ENCODE measurements around the gene SLC35F6. TPM values are rescaled to one million over a fixed set of nuclear protein-coding genes. Genes with fewer than 3 reads are reported as not detected.
A peak's percentile ranks its signal among the peaks of the same experiment; 100 is the strongest.

The SLC35F6 gene
- total RNA-seq, 4 donors from 2014 or later = 20.2 to 47.3 (median 38.2) TPM

GRCh38 chr2:26725521-26725820, 38.6 kb upstream of the SLC35F6 start:
- peaks cover 5 to 53% (median 31%) of the 10 kb centered on the region in 3 donors for H3K4me1 ChIP-seq
- no peaks in the 10 kb centered on the region for H3K9me3 ChIP-seq
- TF ChIP-seq, protein P1, sequence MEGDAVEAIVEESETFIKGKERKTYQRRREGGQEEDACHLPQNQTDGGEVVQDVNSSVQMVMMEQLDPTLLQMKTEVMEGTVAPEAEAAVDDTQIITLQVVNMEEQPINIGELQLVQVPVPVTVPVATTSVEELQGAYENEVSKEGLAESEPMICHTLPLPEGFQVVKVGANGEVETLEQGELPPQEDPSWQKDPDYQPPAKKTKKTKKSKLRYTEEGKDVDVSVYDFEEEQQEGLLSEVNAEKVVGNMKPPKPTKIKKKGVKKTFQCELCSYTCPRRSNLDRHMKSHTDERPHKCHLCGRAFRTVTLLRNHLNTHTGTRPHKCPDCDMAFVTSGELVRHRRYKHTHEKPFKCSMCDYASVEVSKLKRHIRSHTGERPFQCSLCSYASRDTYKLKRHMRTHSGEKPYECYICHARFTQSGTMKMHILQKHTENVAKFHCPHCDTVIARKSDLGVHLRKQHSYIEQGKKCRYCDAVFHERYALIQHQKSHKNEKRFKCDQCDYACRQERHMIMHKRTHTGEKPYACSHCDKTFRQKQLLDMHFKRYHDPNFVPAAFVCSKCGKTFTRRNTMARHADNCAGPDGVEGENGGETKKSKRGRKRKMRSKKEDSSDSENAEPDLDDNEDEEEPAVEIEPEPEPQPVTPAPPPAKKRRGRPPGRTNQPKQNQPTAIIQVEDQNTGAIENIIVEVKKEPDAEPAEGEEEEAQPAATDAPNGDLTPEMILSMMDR (IDR thresholded peaks at IDR 0.05) = no peak
- TF ChIP-seq EP300 (IDR thresholded peaks at IDR 0.05) = no peak
- no peak for TF ChIP-seq POLR2A (IDR thresholded peaks at IDR 0.05)
- H3K27me3 ChIP-seq = no peaks in the 10 kb centered on the region
- no CpG with 5 or more reads among the region's 7 CpGs for WGBS, 2 donors (ENCODE audit: low coverage in 1 of 2)
- no peak for ATAC-seq
- H3K36me3 ChIP-seq = peaks cover 0 to 11% of the 10 kb centered on the region in 2 donors
- no peak overlapping the region for H3K4me3 ChIP-seq
- peak overlapping the region in 2 of 4 donors; percentile 86 for H3K27ac ChIP-seq

DNA sequence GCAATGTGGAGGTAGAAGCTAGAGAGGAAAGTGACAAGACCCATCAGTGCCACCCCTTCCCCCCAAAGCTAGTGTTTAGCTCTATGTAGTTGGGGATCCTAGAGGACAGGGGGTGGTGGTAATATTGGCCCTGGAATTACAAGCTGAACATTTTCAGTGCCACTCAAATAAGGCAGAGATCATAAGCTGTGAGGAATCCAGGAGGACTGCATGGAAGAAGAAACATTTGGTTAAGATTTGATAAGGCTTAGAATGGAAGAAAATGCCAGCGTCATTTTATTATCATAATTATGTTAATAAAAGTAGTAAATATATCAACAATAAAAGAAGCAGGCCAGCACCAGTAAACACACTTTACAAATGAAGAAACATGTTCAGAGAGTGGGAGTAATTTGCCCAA, 37.9 kb upstream of the SLC35F6 start:
- Histone ChIP-seq H3K27ac (no peak overlapping the region), H3K4me1 (peaks cover 5 to 45% (median 23%) of the 10 kb centered on the region in 3 donors), H3K9me3 (no peaks in the 10 kb centered on the region), H3K27me3 (no peaks in the 10 kb centered on the region), H3K4me3 (no peak overlapping the region), H3K36me3 (peaks cover 0 to 11% of the 10 kb centered on the region in 2 donors)
- TF ChIP-seq EP300 (IDR thresholded peaks at IDR 0.05) = no peak
- ATAC-seq = no peak
- WGBS, 2 donors (ENCODE audit: low coverage in 1 of 2) = 46 to 100% methylated on average over 1 of the region's 1 CpG

GRCh38 chr2:26727641-26728561, 36.2 kb upstream of the SLC35F6 start:
- peaks cover 0 to 11% of the 10 kb centered on the region in 2 donors for H3K36me3 ChIP-seq
- 92 to 94% methylated on average over 15 of the region's 101 CpGs for WGBS, 2 donors (ENCODE audit: low coverage in 1 of 2)
- no peaks in the 10 kb centered on the region for H3K27me3 ChIP-seq
- H3K27ac ChIP-seq = no peak overlapping the region
- TF ChIP-seq POLR2A (IDR thresholded peaks at IDR 0.05) = no peak
- no peak for TF ChIP-seq EP300 (IDR thresholded peaks at IDR 0.05)
- no peak for TF ChIP-seq POLR2AphosphoS5 (IDR thresholded peaks at IDR 0.05)
- TF ChIP-seq, protein P1 (IDR thresholded peaks at IDR 0.05) = peak in 1 of 4 experiments; percentile 36
- peaks cover 0 to 29% (median 14%) of the 10 kb centered on the region in 3 donors for H3K4me1 ChIP-seq
- no peaks in the 10 kb centered on the region for H3K9me3 ChIP-seq
- ATAC-seq = no peak
- H3K4me3 ChIP-seq = no peak overlapping the region

- Histone ChIP-seq H3K36me3 (peaks cover 0 to 11% of the 10 kb centered on the region in 2 donors), H3K4me1 (peaks cover 0 to 15% (median 4%) of the 10 kb centered on the region in 3 donors), H3K9me3 (no peaks in the 10 kb centered on the region), H3K4me3 (no peak overlapping the region), H3K27me3 (no peaks in the 10 kb centered on the region), H3K27ac (no peak overlapping the region)
- TF ChIP-seq, protein P1 (IDR thresholded peaks at IDR 0.05) = no peak
- TF ChIP-seq POLR2AphosphoS5 (IDR thresholded peaks at IDR 0.05) (no peak), POLR2A (IDR thresholded peaks at IDR 0.05) (no peak), EP300 (IDR thresholded peaks at IDR 0.05) (no peak)
- 83 to 92% methylated on average over 2 of the region's 2 CpGs for WGBS, 2 donors (ENCODE audit: low coverage in 1 of 2)
- no peak for ATAC-seq
Measured at GRCh38 chr2:26729311-26729710, 34.8 kb upstream of the SLC35F6 start.

GRCh38 chr2:26730549-26731344, 33.3 kb upstream of the SLC35F6 start:
- ATAC-seq = no peak
- TF ChIP-seq POLR2AphosphoS5 (IDR thresholded peaks at IDR 0.05) = no peak
- TF ChIP-seq, protein P1 (IDR thresholded peaks at IDR 0.05) = no peak
- no peak for TF ChIP-seq POLR2A (IDR thresholded peaks at IDR 0.05)
- TF ChIP-seq EP300 (IDR thresholded peaks at IDR 0.05) = no peak
- WGBS, 2 donors (ENCODE audit: low coverage in 1 of 2) = 68 to 100% methylated on average over 1 to 5 of the region's 19 CpGs
- no peak overlapping the region for H3K27ac ChIP-seq
- peaks cover 0 to 11% of the 10 kb centered on the region in 2 donors for H3K36me3 ChIP-seq
- no peaks in the 10 kb centered on the region for H3K27me3 ChIP-seq
- no peaks in the 10 kb centered on the region for H3K9me3 ChIP-seq
- H3K4me1 ChIP-seq = peaks cover 0 to under 1% (median 0%) of the 10 kb centered on the region in 3 donors
- no peak overlapping the region for H3K4me3 ChIP-seq
